ENCODE data around the gene CIC. TPM values are rescaled to one million over a fixed set of nuclear protein-coding genes. Genes with fewer than 3 reads are reported as not detected.

CIC gene
- total RNA-seq, 2 donors from 2014 or later = 90.1 to 95.0 TPM

- Mint-ChIP-seq H3K4me3 (no peak overlapping the region), H3K9me3 (no peaks in the 10 kb centered on the region), H3K4me1 (ENCODE audit: low read depth) (peaks cover 11% of the 10 kb centered on the region), H3K27me3 (ENCODE audit: low read depth) (no peaks in the 10 kb centered on the region), H3K36me3 (ENCODE audit: insufficient read depth in 2 of 2) (peaks cover 5 to 11% of the 10 kb centered on the region in 2 donors), H3K27ac (no peak overlapping the region)
- DNase-seq = no peak
- ATAC-seq (replicated peaks in 1 of 2) = no peak
Measured at GRCh38 chr19:42294471-42295137, 25.6 kb downstream of the CIC start.

GRCh38 chr19:42295342-42295741 lies 26.3 kb downstream of the CIC start:
- H3K9me3 Mint-ChIP-seq = no peaks in the 10 kb centered on the region
- H3K27ac Mint-ChIP-seq = no peak overlapping the region
- H3K4me3 Mint-ChIP-seq = no peak overlapping the region
- no peaks in the 10 kb centered on the region for H3K27me3 Mint-ChIP-seq (ENCODE audit: low read depth)
- peaks cover 5 to 8% of the 10 kb centered on the region in 2 donors for H3K36me3 Mint-ChIP-seq (ENCODE audit: insufficient read depth in 2 of 2)
- DNase-seq = no peak
- H3K4me1 Mint-ChIP-seq (ENCODE audit: low read depth) = peaks cover 11% of the 10 kb centered on the region
- no peak for ATAC-seq (replicated peaks in 1 of 2)

- DNase-seq (peak; percentile 89 to 92), ATAC-seq (replicated peaks in 1 of 2) (peak; percentile 74 to 81)
- Mint-ChIP-seq H3K4me1 (ENCODE audit: low read depth) (peaks cover 13% of the 10 kb centered on the region), H3K9me3 (no peaks in the 10 kb centered on the region), H3K36me3 (ENCODE audit: insufficient read depth in 2 of 2) (peaks cover 5 to 8% of the 10 kb centered on the region in 2 donors), H3K27ac (no peak overlapping the region), H3K27me3 (ENCODE audit: low read depth) (no peaks in the 10 kb centered on the region), H3K4me3 (no peak overlapping the region)
Measured at GRCh38 chr19:42295831-42296525, 26.9 kb downstream of the CIC start.

GRCh38 chr19:42297039-42297438 lies 28.0 kb downstream of the CIC start:
- ATAC-seq (replicated peaks in 1 of 2) = no peak
- Mint-ChIP-seq H3K4me3 (no peak overlapping the region), H3K36me3 (ENCODE audit: insufficient read depth in 2 of 2) (peaks cover 2 to 6% of the 10 kb centered on the region in 2 donors), H3K9me3 (no peaks in the 10 kb centered on the region), H3K4me1 (ENCODE audit: low read depth) (peaks cover 15% of the 10 kb centered on the region), H3K27ac (no peak overlapping the region), H3K27me3 (ENCODE audit: low read depth) (no peaks in the 10 kb centered on the region)
- no peak for DNase-seq

- ATAC-seq (replicated peaks in 1 of 2) (peak; percentile 22 to 23), DNase-seq (peak in 1 of 2 donors; percentile 25)
- Mint-ChIP-seq H3K4me1 (ENCODE audit: low read depth) (peaks cover 26% of the 10 kb centered on the region), H3K36me3 (ENCODE audit: insufficient read depth in 2 of 2) (peaks cover 0 to 2% of the 10 kb centered on the region in 2 donors), H3K9me3 (no peaks in the 10 kb centered on the region), H3K27ac (peak within 1 kb of the TSS; percentile 51), H3K4me3 (peak within 1 kb of the TSS; percentile 92 to 96), H3K27me3 (ENCODE audit: low read depth) (no peaks in the 10 kb centered on the region)
Measured at GRCh38 chr19:42301646-42302203, 32.7 kb downstream of the CIC start, which contains the start of gene PRR19. Gene PRR19 (plus strand): TSS chr19:42302132. CDS start chr19:42309585, 7,453 bp downstream.

- Mint-ChIP-seq H3K27me3 (ENCODE audit: low read depth) (no peaks in the 10 kb centered on the region), H3K27ac (peak overlapping the region; percentile 10), H3K36me3 (ENCODE audit: insufficient read depth in 2 of 2) (no peaks in the 10 kb centered on the region), H3K4me3 (peak overlapping the region; percentile 92 to 96), H3K4me1 (ENCODE audit: low read depth) (peaks cover 24% of the 10 kb centered on the region), H3K9me3 (no peaks in the 10 kb centered on the region)
- no peak for DNase-seq
- peak; percentile 1 to 2 for ATAC-seq (replicated peaks in 1 of 2)
Measured at GRCh38 chr19:42303101-42303464, 34.0 kb downstream of the CIC start.

GRCh38 chr19:42303876-42304275 lies 34.8 kb downstream of the CIC start:
- peak overlapping the region in 1 of 2 donors; percentile 96 for H3K4me3 Mint-ChIP-seq
- ATAC-seq (replicated peaks in 1 of 2) = no peak
- no peaks in the 10 kb centered on the region for H3K9me3 Mint-ChIP-seq
- H3K36me3 Mint-ChIP-seq (ENCODE audit: insufficient read depth in 2 of 2) = no peaks in the 10 kb centered on the region
- no peaks in the 10 kb centered on the region for H3K27me3 Mint-ChIP-seq (ENCODE audit: low read depth)
- no peak for DNase-seq
- peaks cover 24% of the 10 kb centered on the region for H3K4me1 Mint-ChIP-seq (ENCODE audit: low read depth)
- H3K27ac Mint-ChIP-seq = peak overlapping the region; percentile 10

GRCh38 chr19:42306646-42307045 lies 37.6 kb downstream of the CIC start:
- ATAC-seq (replicated peaks in 1 of 2) = no peak
- H3K36me3 Mint-ChIP-seq (ENCODE audit: insufficient read depth in 2 of 2) = no peaks in the 10 kb centered on the region

GRCh38 chr19:42309686-42310085 lies 40.6 kb downstream of the CIC start:
- Mint-ChIP-seq H3K27ac (no peak overlapping the region), H3K4me3 (no peak overlapping the region), H3K9me3 (no peaks in the 10 kb centered on the region), H3K4me1 (ENCODE audit: low read depth) (peaks cover 15% of the 10 kb centered on the region), H3K27me3 (ENCODE audit: low read depth) (peaks cover 36% of the 10 kb centered on the region), H3K36me3 (ENCODE audit: insufficient read depth in 2 of 2) (peaks cover 0 to 1% of the 10 kb centered on the region in 2 donors)
- no peak for ATAC-seq (replicated peaks in 1 of 2)
- DNase-seq = no peak

More at GRCh38 chr19:42306646-42307045, 37.6 kb downstream of the CIC start:
- no peaks in the 10 kb centered on the region for H3K9me3 Mint-ChIP-seq
- no peak overlapping the region for H3K4me3 Mint-ChIP-seq
- H3K4me1 Mint-ChIP-seq (ENCODE audit: low read depth) = peaks cover 16% of the 10 kb centered on the region
- H3K27ac Mint-ChIP-seq = no peak overlapping the region
- peaks cover 9% of the 10 kb centered on the region for H3K27me3 Mint-ChIP-seq (ENCODE audit: low read depth)
- no peak for DNase-seq

- DNase-seq = no peak
- no peaks in the 10 kb centered on the region for H3K9me3 Mint-ChIP-seq
- peak overlapping the region in 1 of 2 donors; percentile 30 for H3K4me3 Mint-ChIP-seq
- peaks cover 0 to 1% of the 10 kb centered on the region in 2 donors for H3K36me3 Mint-ChIP-seq (ENCODE audit: insufficient read depth in 2 of 2)
- peaks cover 45% of the 10 kb centered on the region for H3K27me3 Mint-ChIP-seq (ENCODE audit: low read depth)
- H3K27ac Mint-ChIP-seq = no peak overlapping the region
- no peak for ATAC-seq (replicated peaks in 1 of 2)
- peaks cover 16% of the 10 kb centered on the region for H3K4me1 Mint-ChIP-seq (ENCODE audit: low read depth)
Measured at GRCh38 chr19:42311657-42312056, 42.6 kb downstream of the CIC start.

- no peak for ATAC-seq (replicated peaks in 1 of 2)
Measured at GRCh38 chr19:42312370-42312769, 43.3 kb downstream of the CIC start.

GRCh38 chr19:42313096-42313839 lies 44.2 kb downstream of the CIC start, which contains the start of gene TMEM145:
Gene TMEM145 (plus strand): TSS chr19:42313309. CDS start chr19:42313377, 68 bp downstream.
- H3K4me3 Mint-ChIP-seq = peak within 1 kb of the TSS; percentile 86 to 87
- H3K9me3 Mint-ChIP-seq = no peaks in the 10 kb centered on the region
- peaks cover 22% of the 10 kb centered on the region for H3K4me1 Mint-ChIP-seq (ENCODE audit: low read depth)
- peaks cover 51% of the 10 kb centered on the region for H3K27me3 Mint-ChIP-seq (ENCODE audit: low read depth)
- ATAC-seq (replicated peaks in 1 of 2) (peak; percentile 84 to 85), DNase-seq (peak; percentile 67 to 69)
- H3K36me3 Mint-ChIP-seq (ENCODE audit: insufficient read depth in 2 of 2) = peaks cover 0 to 1% of the 10 kb centered on the region in 2 donors
- no peak within 1 kb of the TSS for H3K27ac Mint-ChIP-seq

More at GRCh38 chr19:42312370-42312769, 43.3 kb downstream of the CIC start:
- Mint-ChIP-seq H3K27me3 (ENCODE audit: low read depth) (peaks cover 51% of the 10 kb centered on the region), H3K27ac (no peak overlapping the region), H3K4me1 (ENCODE audit: low read depth) (peaks cover 22% of the 10 kb centered on the region), H3K36me3 (ENCODE audit: insufficient read depth in 2 of 2) (peaks cover 0 to 1% of the 10 kb centered on the region in 2 donors), H3K4me3 (peak overlapping the region; percentile 86 to 87), H3K9me3 (no peaks in the 10 kb centered on the region)
- no peak for DNase-seq

All from activated T-cell treated with anti-CD3 and anti-CD28 coated beads, Interleukin-2, amount 50 U/mL, for 72 hours (primary cell).